K562 (cell line): ENCODE results near the gene ADIPOR2. TPM values are rescaled to one million over a fixed set of nuclear protein-coding genes. Genes with fewer than 3 reads are reported as not detected.

Experiments used
- BCOR ChIP-seq: fragments of 450-650 bp; IDR thresholded peaks from 2 replicates; pipeline ENCODE4 v1.6.1; 2016
- BRD4 ChIP-seq: fragments of 200-600 bp; sonication (generic); IDR thresholded peaks from 2 replicates; pipeline ENCODE4 v1.6.1; 2017; ENCODE audit warnings: inconsistent platforms
- CEBPZ ChIP-seq: fragments of 150-350 bp; IDR thresholded peaks from 2 replicates; pipeline ENCODE4 v1.6.1; 2014; ENCODE audit warnings: low read depth, mild to moderate bottlenecking, low read length, borderline replicate concordance
- CLOCK ChIP-seq: fragments of 250-450 bp; sonication (Bioruptor Pico); IDR thresholded peaks from 2 replicates; pipeline ENCODE4 v1.4.0; 2020; ENCODE audit warnings: mild to moderate bottlenecking, moderate library complexity, borderline replicate concordance
- E2F5 ChIP-seq: sonication (generic); formaldehyde crosslinking; IDR thresholded peaks from 2 replicates; pipeline ENCODE4 v1.8.0; 2022; ENCODE audit warnings: mild to moderate bottlenecking, missing genetic modification reagents
- EP400 ChIP-seq: fragments of 450-650 bp; IDR thresholded peaks from 2 replicates; pipeline ENCODE4 v1.6.1; 2017; ENCODE audit warnings: antibody characterized with exemption, mild to moderate bottlenecking, moderate library complexity
- GATAD2B ChIP-seq: fragments of 450-650 bp; IDR thresholded peaks from 2 replicates; pipeline ENCODE4 v1.6.1; 2017; ENCODE audit warnings: mild to moderate bottlenecking, borderline replicate concordance
- HMG20B ChIP-seq: fragments of 250-450 bp; sonication (Bioruptor Pico); IDR thresholded peaks from 2 replicates; pipeline ENCODE4 v1.5.0; 2021; ENCODE audit warnings: mild to moderate bottlenecking
- NELFE ChIP-seq: IDR thresholded peaks from 2 replicates; pipeline ENCODE4 v1.6.1; 2011; ENCODE audit warnings: mild to moderate bottlenecking; ENCODE audit not compliant: insufficient read depth, insufficient read length
- PBX2 ChIP-seq, 2 experiments: IDR thresholded peaks in 1 of 2; conservative IDR thresholded peaks in 1 of 2; 2 replicates each; pipeline ENCODE4 v1.6.1; 2016; ENCODE audit warnings: low read depth in 2 of 2, mild to moderate bottlenecking in 1 of 2, missing compliant biosample characterization in 1 of 2, missing genetic modification characterization in 1 of 2, moderate library complexity in 1 of 2
- PHB ChIP-seq: fragments of 250-450 bp; sonication (Bioruptor Pico); IDR thresholded peaks from 2 replicates; pipeline ENCODE4 v1.5.0; 2021
- RAD21 ChIP-seq, 2 experiments: fragments of 250-450 bp in 1 of 2; fragments of 450-650 bp in 1 of 2; sonication (Bioruptor Pico) in 1 of 2; formaldehyde crosslinking in 1 of 2; IDR thresholded peaks in 1 of 2; conservative IDR thresholded peaks in 1 of 2; 2 replicates each; pipeline versions ENCODE4 v1.4.0 to v1.8.0; 2020 to 2022; ENCODE audit warnings: mild to moderate bottlenecking in 2 of 2, moderate library complexity in 1 of 2
- SIN3B ChIP-seq: fragments of 450-650 bp; IDR thresholded peaks from 2 replicates; pipeline ENCODE4 v1.6.1; 2017; ENCODE audit warnings: low read depth, mild to moderate bottlenecking, moderate library complexity
- SMC3 ChIP-seq: conservative IDR thresholded peaks from 2 replicates; pipeline ENCODE4 v1.6.1; 2011; ENCODE audit warnings: low read depth, low read length, improper control_type of control experiment; ENCODE audit not compliant: insufficient read depth
- USF2 ChIP-seq: sonication (generic); formaldehyde crosslinking; IDR thresholded peaks from 2 replicates; pipeline ENCODE4 v1.5.0; 2020; ENCODE audit warnings: missing genetic modification reagents
- ZNF76 ChIP-seq: fragments of 250-450 bp; sonication (Bioruptor Pico); IDR thresholded peaks from 2 replicates; pipeline ENCODE4 v1.4.0; 2020; ENCODE audit warnings: mild to moderate bottlenecking, moderate library complexity, borderline replicate concordance
- polyA plus RNA-seq, 8 experiments: library from polyadenylated mRNA; depleted of rRNA in 4 of 8; stranded (reverse) in 5 of 8; unstranded in 3 of 8; fragments of >200 nt; fragmentation: Nextera tagmentation in 2 of 8; fragmentation: Illumina TruSeq in 1 of 8; extraction: Ambion mirVana in 2 of 8; extraction: Trizol in 1 of 8; gene quantifications; 2 replicates each; pipeline versions ENCODE4 v1.2.1 to v1.2.3, GENCODE V29; 2011 to 2014; ENCODE audit warnings: inconsistent platforms in 1 of 8, missing spikeins in 1 of 8
- total RNA-seq, 7 experiments: library from RNA; depleted of rRNA in 6 of 7; stranded (reverse); fragments of >200 nt in 6 of 7; fragmentation: Illumina TruSeq in 2 of 7; extraction: Trizol in 2 of 7; gene quantifications; 2 replicates each; pipeline versions ENCODE4 v1.2.1 to v1.2.3, GENCODE V29; 2011 to 2021; ENCODE audit warnings: low replicate concordance in 1 of 7

Gene ADIPOR2
- total and polyA plus RNA-seq, 9 of the 15 experiments (the other 6 are each of a cell fraction or from before 2014, with no cell fraction given) = 10.9 to 63.5 (median 46.0) TPM

- no peak for TF ChIP-seq USF2 (CRISPR knock-in tag)
- TF ChIP-seq RAD21 (CRISPR knock-in tag; conservative IDR thresholded peaks at IDR 0.05 in 1 of 2, IDR thresholded peaks at IDR 0.05 in 1 of 2) = no peak
- no peak for TF ChIP-seq PBX2 (CRISPR knock-in tag; IDR thresholded peaks at IDR 0.05; ENCODE audit: low read depth)
- TF ChIP-seq PBX2 (tag; conservative IDR thresholded peaks at IDR 0.05; ENCODE audit: low read depth) = no peak
- peak; percentile 58; the same call in 1 of the 2 replicates for TF ChIP-seq GATAD2B
- TF ChIP-seq SMC3 = no peak
- TF ChIP-seq CEBPZ = no peak
- TF ChIP-seq CLOCK (CRISPR knock-in tag) = no peak
- TF ChIP-seq NELFE = no peak
- no peak for TF ChIP-seq PHB (CRISPR knock-in tag)
- no peak for TF ChIP-seq HMG20B (CRISPR knock-in tag)
- no peak for TF ChIP-seq SIN3B
- no peak for TF ChIP-seq BRD4
- TF ChIP-seq BCOR = no peak
- peak; percentile 42 for TF ChIP-seq EP400
- no peak for TF ChIP-seq E2F5 (CRISPR knock-in tag)
- TF ChIP-seq ZNF76 (CRISPR knock-in tag) = no peak
These were observed 28.0 kb upstream of the ADIPOR2 start (continued) for GRCh38 chr12:1662761-1663439.
